ENCODE results near the gene AQP7. TPM values are rescaled to one million over a fixed set of nuclear protein-coding genes. Genes with fewer than 3 reads are reported as not detected.

The AQP7 gene
- total and polyA plus RNA-seq, 2 donors (not counting 1 experiment from before 2014, with no cell fraction given) = not detected

DNA sequence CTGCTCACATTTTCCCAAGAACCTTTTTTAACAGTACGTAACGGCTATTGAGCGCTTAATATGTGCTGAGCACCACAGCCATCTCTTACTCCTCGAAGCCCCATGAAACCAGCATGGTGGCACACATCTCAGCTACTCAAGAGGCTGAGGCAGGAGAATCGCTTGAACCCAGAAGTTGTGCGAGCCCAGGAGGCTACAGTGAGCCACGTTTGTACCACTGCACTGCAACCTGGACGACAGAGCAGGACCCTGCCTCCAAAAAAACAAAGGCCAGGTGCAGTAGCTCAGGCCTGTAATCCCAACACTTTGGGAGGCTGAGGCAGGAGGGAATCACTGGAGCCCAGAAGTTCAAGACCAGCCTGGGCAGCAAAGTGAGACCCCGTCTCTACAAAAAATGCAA lies 28.2 kb downstream of the AQP7 start:
- no peaks in the 10 kb centered on the region for H3K9me3 Mint-ChIP-seq (ENCODE audit: insufficient read depth)
- H3K27ac Mint-ChIP-seq = no peak overlapping the region
- H3K4me3 Mint-ChIP-seq = no peak overlapping the region
- Histone ChIP-seq H3K4me1 (ENCODE audit: control insufficient read depth in 2 of 2, insufficient read depth in 2 of 2, low read length in 2 of 2) (peaks cover 0 to 7% of the 10 kb centered on the region in 2 donors), H4K20me1 (ENCODE audit: control insufficient read depth, insufficient read depth, low read length, poor library complexity, severe bottlenecking) (no peaks in the 10 kb centered on the region), H3K27ac (ENCODE audit: low read length in 2 of 2) (no peak overlapping the region), H3K9ac (ENCODE audit: low read length) (no peak overlapping the region), H3K36me3 (replicated peaks in 1 of 2; ENCODE audit: control extremely low read depth in 1 of 2, control insufficient read depth in 1 of 2, extremely low read depth in 1 of 2, insufficient read depth in 2 of 2, low read length in 1 of 2) (peaks cover 0 to 20% of the 10 kb centered on the region in 2 experiments), H3K4me3 (ENCODE audit: control extremely low read depth in 1 of 5, extremely low read depth in 1 of 5, insufficient read depth in 1 of 5, low read depth in 2 of 5, low read length in 4 of 5) (no peak overlapping the region), H3K4me2 (replicated peaks; ENCODE audit: low read depth, low read length, poor library complexity, severe bottlenecking) (no peak overlapping the region), H3K27me3 (replicated peaks in 1 of 4; ENCODE audit: control extremely low read depth in 1 of 4, control insufficient read depth in 3 of 4, insufficient read depth in 4 of 4, low read length in 3 of 4) (no peaks in the 10 kb centered on the region), H3K79me2 (ENCODE audit: control insufficient read depth, insufficient read depth, low read length) (no peaks in the 10 kb centered on the region), H3K9me3 (ENCODE audit: control extremely low read depth in 1 of 3, control insufficient read depth in 2 of 3, insufficient read depth in 1 of 3, low read length in 2 of 3) (no peaks in the 10 kb centered on the region), H2AFZ (ENCODE audit: insufficient read depth, low read depth, low read length, poor library complexity, severe bottlenecking) (no peak overlapping the region)
- CTCF ChIA-PET = interaction anchor here (0.6 to 3.8 kb wide), 9 partner anchors 9 to 99 kb away, joined by 3 to 17 read pairs (median 6); partner anchors contain the start of gene NOL6
- no peak for DNase-seq
- POLR2A ChIA-PET = no interaction called here
- WGBS (ENCODE audit: insufficient coverage) = 95% methylated on average over 9 of the region's 9 CpGs
- H3K4me1 Mint-ChIP-seq = peaks cover 5% of the 10 kb centered on the region
- TF ChIP-seq, protein P1, sequence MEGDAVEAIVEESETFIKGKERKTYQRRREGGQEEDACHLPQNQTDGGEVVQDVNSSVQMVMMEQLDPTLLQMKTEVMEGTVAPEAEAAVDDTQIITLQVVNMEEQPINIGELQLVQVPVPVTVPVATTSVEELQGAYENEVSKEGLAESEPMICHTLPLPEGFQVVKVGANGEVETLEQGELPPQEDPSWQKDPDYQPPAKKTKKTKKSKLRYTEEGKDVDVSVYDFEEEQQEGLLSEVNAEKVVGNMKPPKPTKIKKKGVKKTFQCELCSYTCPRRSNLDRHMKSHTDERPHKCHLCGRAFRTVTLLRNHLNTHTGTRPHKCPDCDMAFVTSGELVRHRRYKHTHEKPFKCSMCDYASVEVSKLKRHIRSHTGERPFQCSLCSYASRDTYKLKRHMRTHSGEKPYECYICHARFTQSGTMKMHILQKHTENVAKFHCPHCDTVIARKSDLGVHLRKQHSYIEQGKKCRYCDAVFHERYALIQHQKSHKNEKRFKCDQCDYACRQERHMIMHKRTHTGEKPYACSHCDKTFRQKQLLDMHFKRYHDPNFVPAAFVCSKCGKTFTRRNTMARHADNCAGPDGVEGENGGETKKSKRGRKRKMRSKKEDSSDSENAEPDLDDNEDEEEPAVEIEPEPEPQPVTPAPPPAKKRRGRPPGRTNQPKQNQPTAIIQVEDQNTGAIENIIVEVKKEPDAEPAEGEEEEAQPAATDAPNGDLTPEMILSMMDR (IDR thresholded peaks at IDR 0.05) = no peak
- TF ChIP-seq EZH2 (IDR thresholded peaks at IDR 0.05; ENCODE audit: borderline replicate concordance, insufficient read depth, low read depth, low read length, poor library complexity, severe bottlenecking) = no peak
- intact Hi-C loops (cut with micrococcal nuclease) = no loop called here
- no peaks in the 10 kb centered on the region for H3K27me3 Mint-ChIP-seq
- ATAC-seq (ENCODE audit: low read depth) = no peak

DNA sequence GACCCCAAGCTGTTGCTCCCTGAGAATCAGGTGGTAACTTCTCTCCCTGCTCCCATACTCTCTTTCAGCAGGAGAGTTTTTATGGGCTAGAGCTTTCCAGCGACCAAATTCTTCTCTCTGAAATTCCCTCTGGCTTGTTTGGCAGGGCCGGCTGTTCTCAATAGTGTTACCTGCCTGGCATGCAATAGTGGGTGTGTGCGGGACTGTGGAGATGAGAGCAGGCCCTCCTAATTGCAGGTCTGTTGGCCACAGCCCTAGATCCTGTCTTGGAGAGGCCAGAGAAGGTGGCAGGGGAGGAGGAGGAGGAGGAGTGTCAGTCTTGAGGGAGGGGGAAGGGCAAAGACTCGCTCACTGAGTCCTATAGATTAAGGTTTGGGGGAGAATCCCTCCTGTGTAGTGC lies 29.5 kb downstream of the AQP7 start:
- Mint-ChIP-seq H3K4me3 (no peak overlapping the region), H3K27ac (no peak overlapping the region), H3K4me1 (peaks cover 5% of the 10 kb centered on the region), H3K9me3 (ENCODE audit: insufficient read depth) (no peaks in the 10 kb centered on the region), H3K27me3 (no peaks in the 10 kb centered on the region)
- intact Hi-C loops (cut with micrococcal nuclease) = no loop called here
- Histone ChIP-seq H3K4me1 (ENCODE audit: control insufficient read depth in 2 of 2, insufficient read depth in 2 of 2, low read length in 2 of 2) (peaks cover 0 to 7% of the 10 kb centered on the region in 2 donors), H3K27ac (ENCODE audit: low read length in 2 of 2) (no peak overlapping the region), H2AFZ (ENCODE audit: insufficient read depth, low read depth, low read length, poor library complexity, severe bottlenecking) (no peak overlapping the region), H3K9me3 (ENCODE audit: control extremely low read depth in 1 of 3, control insufficient read depth in 2 of 3, insufficient read depth in 1 of 3, low read length in 2 of 3) (no peaks in the 10 kb centered on the region), H3K27me3 (replicated peaks in 1 of 4; ENCODE audit: control extremely low read depth in 1 of 4, control insufficient read depth in 3 of 4, insufficient read depth in 4 of 4, low read length in 3 of 4) (no peaks in the 10 kb centered on the region), H3K4me3 (ENCODE audit: control extremely low read depth in 1 of 5, extremely low read depth in 1 of 5, insufficient read depth in 1 of 5, low read depth in 2 of 5, low read length in 4 of 5) (no peak overlapping the region), H4K20me1 (ENCODE audit: control insufficient read depth, insufficient read depth, low read length, poor library complexity, severe bottlenecking) (no peaks in the 10 kb centered on the region), H3K79me2 (ENCODE audit: control insufficient read depth, insufficient read depth, low read length) (no peaks in the 10 kb centered on the region), H3K36me3 (replicated peaks in 1 of 2; ENCODE audit: control extremely low read depth in 1 of 2, control insufficient read depth in 1 of 2, extremely low read depth in 1 of 2, insufficient read depth in 2 of 2, low read length in 1 of 2) (peaks cover 0 to 24% of the 10 kb centered on the region in 2 experiments), H3K9ac (ENCODE audit: low read length) (no peak overlapping the region), H3K4me2 (replicated peaks; ENCODE audit: low read depth, low read length, poor library complexity, severe bottlenecking) (no peak overlapping the region)
- POLR2A ChIA-PET = no interaction called here
- ATAC-seq (ENCODE audit: low read depth) (no peak), DNase-seq (no peak)
- 97% methylated on average over 4 of the region's 4 CpGs for WGBS (ENCODE audit: insufficient coverage)
- no peak for TF ChIP-seq EZH2 (IDR thresholded peaks at IDR 0.05; ENCODE audit: borderline replicate concordance, insufficient read depth, low read depth, low read length, poor library complexity, severe bottlenecking)
- TF ChIP-seq, protein P1 (IDR thresholded peaks at IDR 0.05) = no peak
- CTCF ChIA-PET = interaction anchor here (1.2 to 2.5 kb wide), 4 partner anchors 13 to 94 kb away, joined by 4 to 11 read pairs (median 8); no protein-coding TSS in a partner anchor

All from B cell (primary cell).